ENCODE results near the gene HBM.
"Not testable (repeated sequence)": the region's sequence is repeated elsewhere in the genome, so short reads cannot be mapped to it uniquely, and the experiment has no call there.

HBM gene

DNA sequence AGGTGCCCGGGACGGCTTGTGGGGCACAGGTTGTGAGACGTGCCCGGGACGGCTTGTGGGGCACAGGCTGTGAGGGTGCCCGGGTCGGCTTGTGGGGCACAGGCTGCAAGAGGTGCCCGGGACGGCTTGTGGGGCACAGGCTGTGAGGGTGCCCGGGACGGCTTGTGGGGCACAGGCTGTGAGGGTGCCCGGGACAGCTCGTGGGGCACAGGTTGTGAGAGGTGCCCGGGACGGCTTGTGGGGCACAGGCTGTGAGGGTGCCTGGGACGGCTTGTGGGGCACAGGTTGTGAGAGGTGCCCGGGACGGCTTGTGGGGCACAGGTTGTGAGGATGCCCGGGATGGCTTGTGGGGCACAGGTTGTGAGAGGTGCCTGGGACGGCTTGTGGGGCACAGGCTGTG, 5.5 kb upstream of the HBM start:
- not testable (repeated sequence) for ATAC-seq

DNA sequence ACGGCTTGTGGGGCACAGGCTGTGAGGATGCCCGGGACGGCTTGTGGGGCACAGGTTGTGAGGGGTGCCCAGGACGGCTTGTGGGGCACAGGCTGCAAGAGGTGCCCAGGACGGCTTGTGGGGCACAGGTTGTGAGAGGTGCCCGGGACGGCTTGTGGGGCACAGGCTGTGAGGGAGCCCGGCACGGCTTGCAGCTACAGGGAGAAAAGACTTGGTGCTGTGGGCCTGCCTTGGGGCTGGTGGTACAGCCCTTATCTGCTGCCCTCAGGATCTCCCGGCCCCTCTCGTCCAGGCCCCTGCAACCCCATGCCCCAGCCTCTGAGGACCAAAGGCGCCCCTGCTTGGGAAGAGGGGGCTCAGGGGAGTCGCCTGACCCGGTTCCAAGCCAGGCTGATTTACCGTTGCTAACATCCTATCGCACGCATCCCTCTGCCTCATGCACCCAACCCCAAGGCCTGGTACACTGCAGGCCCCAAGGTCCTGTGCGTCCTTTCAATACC, 5.0 kb upstream of the HBM start:
- ATAC-seq, result no peak
- no peak for TF ChIP-seq ESRRG (CRISPR knock-in tag; IDR thresholded peaks at IDR 0.05)
- TF ChIP-seq ZNF8 (CRISPR knock-in tag; IDR thresholded peaks at IDR 0.05), result no peak
- TF ChIP-seq ARNTL (CRISPR knock-in tag; IDR thresholded peaks at IDR 0.05; ENCODE audit: borderline replicate concordance, low read depth), result no peak
- TF ChIP-seq ZNF565 (CRISPR knock-in tag; conservative IDR thresholded peaks at IDR 0.05; ENCODE audit: low read depth), result no peak
- TF ChIP-seq BACH2 (CRISPR knock-in tag; IDR thresholded peaks at IDR 0.05; ENCODE audit: borderline replicate concordance), result no peak
- TF ChIP-seq, protein P1, sequence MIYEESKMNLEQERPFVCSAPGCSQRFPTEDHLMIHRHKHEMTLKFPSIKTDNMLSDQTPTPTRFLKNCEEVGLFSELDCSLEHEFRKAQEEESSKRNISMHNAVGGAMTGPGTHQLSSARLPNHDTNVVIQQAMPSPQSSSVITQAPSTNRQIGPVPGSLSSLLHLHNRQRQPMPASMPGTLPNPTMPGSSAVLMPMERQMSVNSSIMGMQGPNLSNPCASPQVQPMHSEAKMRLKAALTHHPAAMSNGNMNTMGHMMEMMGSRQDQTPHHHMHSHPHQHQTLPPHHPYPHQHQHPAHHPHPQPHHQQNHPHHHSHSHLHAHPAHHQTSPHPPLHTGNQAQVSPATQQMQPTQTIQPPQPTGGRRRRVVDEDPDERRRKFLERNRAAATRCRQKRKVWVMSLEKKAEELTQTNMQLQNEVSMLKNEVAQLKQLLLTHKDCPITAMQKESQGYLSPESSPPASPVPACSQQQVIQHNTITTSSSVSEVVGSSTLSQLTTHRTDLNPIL (CRISPR knock-in tag; IDR thresholded peaks at IDR 0.05; ENCODE audit: low read depth), result no peak
- TF ChIP-seq ISL1 (CRISPR knock-in tag; IDR thresholded peaks at IDR 0.05), result no peak
- TF ChIP-seq TCF4 (CRISPR knock-in tag; IDR thresholded peaks at IDR 0.05; ENCODE audit: borderline replicate concordance), result no peak
- no peak for TF ChIP-seq CSDC2 (CRISPR knock-in tag; IDR thresholded peaks at IDR 0.05)
- TF ChIP-seq ZFP30 (CRISPR knock-in tag; IDR thresholded peaks at IDR 0.05), result no peak

DNA sequence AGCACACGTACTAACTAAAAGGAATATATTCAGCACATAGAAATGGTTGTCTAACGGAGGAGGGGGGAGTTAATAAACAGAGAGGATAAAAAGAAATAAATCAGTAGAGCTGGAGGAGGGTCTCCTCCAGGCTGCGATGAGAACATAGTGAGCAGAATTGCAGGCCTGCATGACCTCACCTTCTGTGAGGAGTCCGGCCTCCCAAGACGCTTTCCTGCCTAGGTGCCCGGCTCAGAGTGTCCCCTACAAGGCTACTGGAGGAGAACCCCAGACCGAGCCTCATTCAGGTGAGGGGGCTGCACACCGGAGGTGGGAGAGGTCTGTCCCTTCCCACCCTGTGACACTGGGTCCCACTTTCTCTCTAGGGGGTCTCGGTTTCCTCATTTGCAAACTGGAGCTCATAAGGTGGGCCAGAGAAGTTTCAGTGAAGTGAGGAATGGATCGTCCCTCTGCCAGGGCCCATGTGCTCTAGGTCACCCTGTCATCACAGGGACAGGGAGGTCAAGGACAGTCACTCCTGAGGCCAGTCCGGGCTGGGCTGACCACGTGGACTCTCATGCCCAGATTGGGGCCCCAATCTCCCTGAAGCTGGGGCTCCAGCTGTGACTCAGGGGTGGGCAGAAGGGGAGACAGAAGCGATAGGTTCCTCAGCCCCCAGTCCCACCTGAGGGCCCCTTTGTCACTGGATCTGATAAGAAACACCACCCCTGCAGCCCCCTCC, 3.3 kb upstream of the HBM start:
- no peak for ATAC-seq

DNA sequence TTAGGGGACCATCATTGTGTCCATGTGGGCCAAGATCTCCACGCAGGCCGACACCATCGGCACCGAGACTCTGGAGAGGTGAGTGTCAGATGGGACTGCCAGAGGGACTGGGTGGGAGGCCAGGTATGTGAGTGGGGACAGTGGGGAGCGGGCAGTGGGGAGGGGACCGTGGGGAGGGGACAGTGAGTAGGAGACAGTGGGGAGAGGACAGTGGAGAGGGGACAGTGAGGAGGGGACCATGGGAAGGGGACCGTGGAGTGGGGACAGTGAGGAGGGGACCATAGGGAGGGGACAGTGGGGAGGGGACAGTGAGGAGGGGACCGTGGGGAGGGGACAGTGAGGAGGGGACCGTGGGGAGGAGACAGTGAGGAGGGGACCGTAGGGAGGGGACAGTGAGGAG, 2.6 kb upstream of the HBM start:
- ATAC-seq, result not testable (repeated sequence)

More for the DNA sequence above, 3.3 kb upstream of the HBM start:
- TF ChIP-seq RARB (CRISPR knock-in tag; IDR thresholded peaks at IDR 0.05) (no peak), ISL1 (CRISPR knock-in tag; IDR thresholded peaks at IDR 0.05) (no peak), ESRRG (CRISPR knock-in tag; IDR thresholded peaks at IDR 0.05) (no peak), ZFP30 (CRISPR knock-in tag; IDR thresholded peaks at IDR 0.05) (no peak), ZNF8 (CRISPR knock-in tag; IDR thresholded peaks at IDR 0.05) (no peak), SNAI2 (CRISPR knock-in tag; IDR thresholded peaks at IDR 0.05) (no peak), ZC3H10 (CRISPR knock-in tag; IDR thresholded peaks at IDR 0.05) (no peak)
- TF ChIP-seq, protein P2, sequence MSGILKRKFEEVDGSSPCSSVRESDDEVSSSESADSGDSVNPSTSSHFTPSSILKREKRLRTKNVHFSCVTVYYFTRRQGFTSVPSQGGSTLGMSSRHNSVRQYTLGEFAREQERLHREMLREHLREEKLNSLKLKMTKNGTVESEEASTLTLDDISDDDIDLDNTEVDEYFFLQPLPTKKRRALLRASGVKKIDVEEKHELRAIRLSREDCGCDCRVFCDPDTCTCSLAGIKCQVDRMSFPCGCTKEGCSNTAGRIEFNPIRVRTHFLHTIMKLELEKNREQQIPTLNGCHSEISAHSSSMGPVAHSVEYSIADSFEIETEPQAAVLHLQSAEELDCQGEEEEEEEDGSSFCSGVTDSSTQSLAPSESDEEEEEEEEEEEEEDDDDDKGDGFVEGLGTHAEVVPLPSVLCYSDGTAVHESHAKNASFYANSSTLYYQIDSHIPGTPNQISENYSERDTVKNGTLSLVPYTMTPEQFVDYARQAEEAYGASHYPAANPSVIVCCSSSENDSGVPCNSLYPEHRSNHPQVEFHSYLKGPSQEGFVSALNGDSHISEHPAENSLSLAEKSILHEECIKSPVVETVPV (CRISPR knock-in tag; IDR thresholded peaks at IDR 0.05), result no peak

DNA sequence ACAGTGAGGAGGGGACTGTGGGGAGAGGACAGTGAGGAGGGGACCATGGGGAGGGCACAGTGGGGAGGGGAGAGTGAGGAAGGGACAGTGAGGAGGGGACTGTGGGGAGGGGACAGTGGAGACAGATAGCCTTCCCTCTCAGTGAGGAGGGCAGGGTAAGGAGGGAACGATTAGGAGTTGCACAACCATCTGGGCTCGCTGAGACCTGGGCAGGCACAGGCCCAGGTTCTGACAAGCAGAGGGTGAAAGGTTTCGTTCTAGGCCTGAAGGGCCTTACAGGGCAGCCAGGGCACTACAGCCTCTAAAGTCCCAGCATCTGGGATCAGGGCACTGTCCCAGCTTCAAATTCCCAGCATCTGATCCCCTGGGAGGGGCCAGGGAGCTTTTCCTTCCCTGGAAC, 2.1 kb upstream of the HBM start:
- ATAC-seq, result not testable (repeated sequence)

DNA sequence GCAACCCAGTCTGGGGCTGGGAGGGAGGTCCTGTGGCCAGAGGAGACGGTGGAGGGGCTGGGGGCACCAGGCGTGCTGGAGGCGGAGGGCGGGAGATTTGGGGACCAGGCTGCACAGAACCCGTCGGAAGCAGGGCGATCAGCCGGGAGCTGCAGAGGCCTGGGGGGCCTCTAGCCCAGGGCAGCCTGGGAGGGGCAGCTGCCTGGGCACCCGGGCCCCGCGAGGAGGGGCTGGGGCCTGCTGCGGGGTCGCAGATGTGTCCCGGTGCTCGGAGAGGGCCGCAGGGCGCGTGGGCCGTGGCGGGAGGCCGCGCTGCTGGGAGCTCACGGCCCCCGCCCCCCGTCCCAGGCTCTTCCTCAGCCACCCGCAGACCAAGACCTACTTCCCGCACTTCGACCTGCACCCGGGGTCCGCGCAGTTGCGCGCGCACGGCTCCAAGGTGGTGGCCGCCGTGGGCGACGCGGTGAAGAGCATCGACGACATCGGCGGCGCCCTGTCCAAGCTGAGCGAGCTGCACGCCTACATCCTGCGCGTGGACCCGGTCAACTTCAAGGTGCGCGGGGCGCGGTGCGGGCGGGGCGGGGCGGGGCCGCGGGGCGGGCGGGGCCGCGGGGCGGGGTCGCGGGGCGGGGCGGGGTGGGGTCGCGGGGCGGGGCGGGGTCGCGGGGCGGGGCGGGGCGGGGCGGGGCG, 1.5 kb upstream of the HBM start:
- ATAC-seq, result not testable (repeated sequence)

DNA sequence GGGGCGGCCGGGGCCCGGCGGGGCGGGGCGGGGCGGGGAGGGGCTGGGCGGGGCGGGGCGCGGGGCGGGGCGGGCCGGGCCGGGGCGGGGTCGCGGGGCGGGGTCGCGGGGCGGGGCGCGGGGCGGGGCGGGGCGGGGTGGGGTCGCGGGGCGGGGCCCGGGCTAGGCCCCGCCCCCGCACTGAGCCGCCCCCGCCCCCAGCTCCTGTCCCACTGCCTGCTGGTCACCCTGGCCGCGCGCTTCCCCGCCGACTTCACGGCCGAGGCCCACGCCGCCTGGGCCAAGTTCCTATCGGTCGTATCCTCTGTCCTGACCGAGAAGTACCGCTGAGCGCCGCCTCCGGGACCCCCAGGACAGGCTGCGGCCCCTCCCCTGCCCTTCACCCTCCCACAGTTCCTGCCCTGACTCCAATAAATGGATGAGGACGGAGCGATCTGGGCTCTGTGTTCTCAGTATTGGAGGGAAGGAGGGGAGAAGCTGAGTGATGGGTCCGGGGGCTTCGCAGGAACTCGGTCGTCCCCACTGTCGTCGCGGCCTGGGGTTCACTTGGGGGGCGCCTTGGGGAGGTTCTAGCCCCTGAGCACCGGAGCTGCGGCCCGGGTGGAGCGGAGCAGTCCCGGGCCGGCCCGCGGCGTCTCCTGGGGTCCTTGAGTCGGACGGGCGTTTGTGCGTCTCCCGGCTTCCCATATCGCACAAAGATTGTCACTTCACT, 795 bp upstream of the HBM start:
- TF ChIP-seq, protein P2 (CRISPR knock-in tag; IDR thresholded peaks at IDR 0.05), result no peak
- TF ChIP-seq ISL1 (CRISPR knock-in tag; IDR thresholded peaks at IDR 0.05) (no peak), ZNF70 (CRISPR knock-in tag; IDR thresholded peaks at IDR 0.05) (no peak), GLIS3 (CRISPR knock-in tag; IDR thresholded peaks at IDR 0.05) (no peak), PPARA (CRISPR knock-in tag; IDR thresholded peaks at IDR 0.05; ENCODE audit: borderline replicate concordance) (no peak), ESRRG (CRISPR knock-in tag; IDR thresholded peaks at IDR 0.05) (no peak)
- TF ChIP-seq, protein P3, sequence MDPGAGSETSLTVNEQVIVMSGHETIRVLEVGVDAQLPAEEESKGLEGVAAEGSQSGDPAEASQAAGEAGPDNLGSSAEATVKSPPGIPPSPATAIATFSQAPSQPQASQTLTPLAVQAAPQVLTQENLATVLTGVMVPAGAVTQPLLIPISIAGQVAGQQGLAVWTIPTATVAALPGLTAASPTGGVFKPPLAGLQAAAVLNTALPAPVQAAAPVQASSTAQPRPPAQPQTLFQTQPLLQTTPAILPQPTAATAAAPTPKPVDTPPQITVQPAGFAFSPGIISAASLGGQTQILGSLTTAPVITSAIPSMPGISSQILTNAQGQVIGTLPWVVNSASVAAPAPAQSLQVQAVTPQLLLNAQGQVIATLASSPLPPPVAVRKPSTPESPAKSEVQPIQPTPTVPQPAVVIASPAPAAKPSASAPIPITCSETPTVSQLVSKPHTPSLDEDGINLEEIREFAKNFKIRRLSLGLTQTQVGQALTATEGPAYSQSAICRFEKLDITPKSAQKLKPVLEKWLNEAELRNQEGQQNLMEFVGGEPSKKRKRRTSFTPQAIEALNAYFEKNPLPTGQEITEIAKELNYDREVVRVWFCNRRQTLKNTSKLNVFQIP (CRISPR knock-in tag; IDR thresholded peaks at IDR 0.05; ENCODE audit: borderline replicate concordance, low read depth), result no peak
- ATAC-seq, result peak; percentile 43

Data from SK-N-SH treated with all-trans-retinoic acid at 6 μM for 48 hours (cell line).